Measurements from ENCODE around the gene DTX2. TPM values are rescaled to one million over a fixed set of nuclear protein-coding genes. Genes with fewer than 3 reads are reported as not detected.
"Not testable (repeated sequence)": the region's sequence is repeated elsewhere in the genome, so short reads cannot be mapped to it uniquely, and the experiment has no call there.

DTX2 gene
- total RNA-seq, 2 donors from 2014 or later = 34.3 to 36.5 TPM

DNA sequence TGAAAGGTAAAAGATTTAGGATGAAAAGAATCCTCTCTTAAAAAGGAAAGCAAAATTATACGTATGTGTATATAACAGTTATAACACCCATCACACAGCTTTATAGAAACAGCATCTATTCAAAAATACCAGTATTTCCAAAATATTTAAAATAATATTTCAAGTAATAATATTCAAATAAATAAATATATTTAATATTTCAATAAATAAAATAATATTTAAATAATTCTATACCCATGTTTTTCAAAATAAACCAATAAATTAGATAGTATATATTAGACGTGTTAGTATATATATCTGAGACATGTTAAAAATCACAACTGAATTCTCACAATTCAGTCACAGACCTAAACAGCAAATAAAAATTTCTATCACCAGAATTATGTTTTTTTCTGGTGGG lies 70.1 kb downstream of the DTX2 start:
- not testable (repeated sequence) for H3K4me3 Mint-ChIP-seq; H3K36me3 Mint-ChIP-seq; H3K4me1 Mint-ChIP-seq (ENCODE audit: low read depth in 2 of 2); H3K27ac Mint-ChIP-seq; ATAC-seq; H3K27me3 Mint-ChIP-seq; DNase-seq (ENCODE audit: low spot score); H3K9me3 Mint-ChIP-seq

- not testable (repeated sequence) for H3K27me3 Mint-ChIP-seq; H3K4me1 Mint-ChIP-seq (ENCODE audit: low read depth in 2 of 2); DNase-seq (ENCODE audit: low spot score); H3K9me3 Mint-ChIP-seq; H3K4me3 Mint-ChIP-seq; H3K27ac Mint-ChIP-seq; H3K36me3 Mint-ChIP-seq; ATAC-seq
These were observed 81.7 kb downstream of the DTX2 start, which contains the start of gene SPDYE16 for GRCh38 chr7:76543197-76543596. SPDYE16 (minus strand) TSS chr7:76543297; CDS start chr7:76541459, 1,838 bp downstream.

GRCh38 chr7:76549025-76549854 lies 87.7 kb downstream of the DTX2 start:
- peak; percentile 93 for DNase-seq (ENCODE audit: low spot score)
- H3K4me1 Mint-ChIP-seq (ENCODE audit: low read depth in 2 of 2) = peaks cover 10 to 19% of the 10 kb centered on the region in 2 donors
- not testable (repeated sequence) for H3K9me3 Mint-ChIP-seq, H3K36me3 Mint-ChIP-seq, H3K27me3 Mint-ChIP-seq
- peak overlapping the region; percentile 91 for H3K4me3 Mint-ChIP-seq
- peak; percentile 100 for ATAC-seq
- peak overlapping the region; percentile 86 to 94 for H3K27ac Mint-ChIP-seq

GRCh38 chr7:76549855-76550248 lies 88.3 kb downstream of the DTX2 start:
- H3K36me3 Mint-ChIP-seq; DNase-seq (ENCODE audit: low spot score); H3K9me3 Mint-ChIP-seq; H3K27me3 Mint-ChIP-seq; ATAC-seq: not testable (repeated sequence)
- Mint-ChIP-seq H3K27ac (peak overlapping the region; percentile 86 to 94), H3K4me3 (peak overlapping the region; percentile 91), H3K4me1 (ENCODE audit: low read depth in 2 of 2) (peaks cover 13 to 22% of the 10 kb centered on the region in 2 donors)

- H3K27me3 Mint-ChIP-seq; ATAC-seq; H3K4me3 Mint-ChIP-seq; H3K27ac Mint-ChIP-seq; H3K9me3 Mint-ChIP-seq; H3K36me3 Mint-ChIP-seq; DNase-seq (ENCODE audit: low spot score): not testable (repeated sequence)
- peaks cover 20 to 25% of the 10 kb centered on the region in 2 donors for H3K4me1 Mint-ChIP-seq (ENCODE audit: low read depth in 2 of 2)
These were observed 90.5 kb downstream of the DTX2 start for GRCh38 chr7:76551992-76552391.

Other genes with a start within 250 kb of the DTX2 start
- 10 to 100 TPM; 13.3 to 30.3 TPM for gene HSPB1, start 159.0 kb upstream of the DTX2 start, total RNA-seq
- gene YWHAG, start 102.7 kb upstream of the DTX2 start, total RNA-seq = 100 to 1,000 TPM; 115 to 154 TPM
- gene SSC4D, start 52.0 kb upstream of the DTX2 start, total RNA-seq = under 1 TPM; 0.24 to 0.47 TPM
- gene ZP3, start 36.8 kb upstream of the DTX2 start, total RNA-seq = 1 to 10 TPM in 1 of 2 donors, under 1 TPM in 1; 0.39 to 8.4 TPM
- 1 to 10 TPM; 1.6 to 5.0 TPM for gene UPK3B, start 48.8 kb downstream of the DTX2 start, total RNA-seq
- gene SPDYE16, start 81.6 kb downstream of the DTX2 start, total RNA-seq = under 1 TPM; 0.36 to 0.76 TPM
- gene POMZP3, start 165.6 kb downstream of the DTX2 start, total RNA-seq = 10 to 100 TPM; 12.9 to 14.9 TPM